ENCODE measurements around the gene MLST8.

The MLST8 gene, protein sequence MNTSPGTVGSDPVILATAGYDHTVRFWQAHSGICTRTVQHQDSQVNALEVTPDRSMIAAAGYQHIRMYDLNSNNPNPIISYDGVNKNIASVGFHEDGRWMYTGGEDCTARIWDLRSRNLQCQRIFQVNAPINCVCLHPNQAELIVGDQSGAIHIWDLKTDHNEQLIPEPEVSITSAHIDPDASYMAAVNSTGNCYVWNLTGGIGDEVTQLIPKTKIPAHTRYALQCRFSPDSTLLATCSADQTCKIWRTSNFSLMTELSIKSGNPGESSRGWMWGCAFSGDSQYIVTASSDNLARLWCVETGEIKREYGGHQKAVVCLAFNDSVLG

DNA sequence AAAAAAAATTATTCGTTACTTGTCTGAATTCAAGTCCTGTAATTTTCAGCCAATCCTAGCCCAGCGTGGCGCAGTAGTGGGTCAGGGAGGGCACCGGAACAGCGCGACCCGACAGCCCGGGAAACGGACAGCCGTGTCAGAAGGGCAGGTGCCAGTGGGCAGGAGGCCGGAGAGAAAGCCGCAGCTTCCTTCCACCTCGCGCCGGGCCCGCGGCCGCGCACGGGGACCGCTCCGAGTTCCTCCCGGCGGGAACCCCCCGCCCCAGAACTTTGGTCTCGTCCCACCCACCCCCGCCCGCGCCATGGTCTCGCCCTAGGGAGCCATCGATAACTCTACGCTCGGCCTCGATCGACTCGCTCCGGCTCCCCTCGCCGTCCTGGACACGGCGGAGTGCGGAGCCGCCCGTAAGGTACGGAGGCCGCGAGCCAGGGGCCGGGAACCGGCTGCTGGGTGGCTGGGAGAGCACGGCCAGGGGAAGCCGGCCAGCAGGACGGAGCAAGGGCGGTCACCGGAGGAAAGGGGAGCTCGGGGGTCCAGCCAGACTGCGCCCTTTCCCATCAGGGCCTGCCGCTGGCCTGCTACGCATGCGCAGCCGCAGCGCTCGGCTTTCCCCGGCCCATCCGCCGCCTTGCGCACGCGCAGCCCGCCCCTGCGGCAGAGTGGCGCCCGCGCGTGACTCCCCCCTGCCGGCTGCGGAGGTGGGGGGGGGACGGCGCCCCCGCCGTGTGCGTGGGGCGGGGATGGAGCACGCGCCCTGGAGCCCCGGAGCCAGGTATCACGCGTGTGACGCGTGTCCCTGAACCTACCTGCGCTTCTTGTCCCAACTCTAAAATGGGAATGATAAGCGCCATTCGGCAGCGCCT is at the start of gene MLST8:
Gene MLST8, plus strand, starts transcription at position 351 of the 863 bp plus-strand sequence. CDS start 632 bp downstream, outside the sequence.
- DNase-seq (ENCODE audit: low spot score) = peak; percentile 87

DNA sequence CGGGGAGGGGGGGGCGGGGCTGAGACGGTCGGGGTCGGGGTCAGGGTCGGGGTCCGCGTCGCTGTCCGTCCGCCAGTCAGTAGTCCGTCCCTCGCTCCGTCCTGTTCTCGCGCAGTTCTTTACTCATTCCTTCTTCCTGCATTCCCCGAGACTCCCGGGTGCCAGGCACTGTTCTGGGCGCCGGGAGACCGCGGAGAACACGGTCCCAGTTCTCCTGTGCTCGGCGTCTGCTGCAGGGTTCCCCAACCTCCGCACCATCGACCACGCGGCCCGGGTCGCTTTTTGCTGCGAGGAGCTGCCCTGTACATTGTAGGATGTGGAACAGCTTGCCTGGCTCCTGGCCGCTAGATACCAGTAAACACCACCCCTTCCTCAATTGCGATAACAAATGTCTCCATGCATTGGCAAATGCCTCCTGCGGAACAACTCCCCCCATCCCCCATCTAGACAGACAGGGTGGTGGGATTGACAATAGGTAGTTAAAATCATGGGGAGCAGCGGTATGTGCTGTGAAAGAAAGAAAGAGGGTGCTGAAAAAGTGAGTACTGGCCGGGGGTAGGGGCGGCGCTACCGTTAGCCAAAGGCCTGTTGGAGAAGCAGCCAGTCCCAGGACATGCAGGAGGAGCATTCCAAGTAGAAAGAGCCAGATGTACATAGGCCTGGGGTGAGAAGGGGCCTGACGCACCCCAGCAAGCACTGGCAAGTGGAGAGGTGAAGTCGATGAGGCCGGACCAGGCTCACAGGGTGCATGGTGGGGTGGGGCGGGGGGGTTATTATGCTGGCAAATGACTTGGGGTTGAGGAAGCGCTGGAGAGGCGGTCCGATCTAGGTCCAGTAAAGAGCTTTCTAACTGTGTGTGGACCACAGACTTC is 49.0 kb upstream of the MLST8 start:
- peak; percentile 48 for DNase-seq (ENCODE audit: low spot score)

DNA sequence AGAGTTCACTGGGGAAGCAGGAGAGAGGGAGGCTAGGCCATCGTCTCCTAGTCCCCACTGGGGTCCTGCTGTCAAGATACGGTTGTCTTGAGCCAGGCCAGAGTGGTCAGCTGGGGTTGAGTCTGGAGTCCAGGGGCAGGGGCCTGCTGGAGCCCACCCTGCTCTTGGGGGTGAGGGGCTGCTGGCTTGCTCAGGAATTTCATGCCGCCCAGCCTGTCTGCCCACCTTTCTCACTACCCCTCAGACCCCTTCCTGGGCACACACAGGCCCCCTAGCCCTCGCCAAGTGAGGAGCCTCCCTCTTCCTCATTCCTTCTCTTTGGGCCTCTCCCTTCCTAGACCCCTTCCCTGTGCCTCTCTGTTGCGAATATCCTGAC is 48.4 kb upstream of the MLST8 start:
- DNase-seq (ENCODE audit: low spot score) = no peak

DNA sequence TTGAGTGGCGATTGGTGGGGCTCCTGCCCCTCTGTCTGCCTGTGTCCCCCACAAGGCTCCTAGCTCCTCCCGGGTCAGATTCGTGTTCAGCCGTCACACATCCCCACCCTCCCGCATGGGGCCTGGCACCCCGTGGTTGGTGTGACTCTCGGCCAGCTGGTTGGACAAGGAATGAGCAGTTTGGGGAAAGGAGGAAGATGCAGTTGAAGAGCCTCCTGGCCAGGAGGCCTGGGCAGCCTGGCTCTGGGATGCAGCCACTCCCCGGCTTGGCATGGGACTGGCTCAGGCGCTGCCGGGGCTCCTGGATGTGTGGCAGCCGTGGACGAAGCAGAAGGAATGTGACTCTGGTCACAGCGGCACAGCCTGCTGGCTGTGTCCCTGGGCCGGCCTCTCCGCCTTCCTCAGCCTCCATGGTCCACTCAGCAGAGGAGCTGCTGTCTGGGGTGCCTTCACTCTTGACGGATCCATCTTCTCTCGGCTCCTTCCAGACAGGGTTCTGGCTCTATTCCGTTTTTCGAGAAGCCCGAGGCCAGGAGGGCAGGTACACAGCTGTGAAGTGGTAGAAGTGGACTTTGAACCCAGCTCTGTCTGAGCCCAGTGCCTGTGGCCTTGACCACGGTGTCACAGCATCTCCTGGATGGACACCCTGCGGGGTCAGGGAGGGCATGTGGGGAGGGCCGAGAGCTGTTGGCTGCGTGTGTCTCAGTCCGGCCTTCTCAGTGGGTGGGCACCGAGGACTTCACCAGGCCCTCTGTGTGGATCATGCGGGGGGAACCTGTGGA is 47.6 kb upstream of the MLST8 start:
- DNase-seq (ENCODE audit: low spot score) = no peak

DNA sequence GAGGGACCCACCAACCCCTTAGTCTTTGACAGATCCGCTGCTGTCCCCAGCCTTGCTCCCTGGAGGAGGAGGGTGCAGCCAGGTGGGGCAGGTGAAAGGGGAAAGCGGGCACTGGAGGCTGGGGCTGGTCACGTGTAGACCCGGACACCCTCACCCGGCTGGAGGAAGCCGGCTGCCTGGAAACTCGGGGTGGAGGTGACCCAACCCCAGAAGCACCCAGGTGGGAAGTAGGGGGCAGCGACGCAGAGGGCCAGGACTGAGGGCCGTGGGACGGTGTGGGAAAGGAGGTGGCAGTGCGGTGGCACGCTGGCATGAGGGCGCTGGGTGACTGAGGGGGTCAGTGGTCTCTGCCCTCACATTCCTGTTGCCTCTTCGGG is 47.0 kb upstream of the MLST8 start:
- DNase-seq (ENCODE audit: low spot score) = no peak

DNA sequence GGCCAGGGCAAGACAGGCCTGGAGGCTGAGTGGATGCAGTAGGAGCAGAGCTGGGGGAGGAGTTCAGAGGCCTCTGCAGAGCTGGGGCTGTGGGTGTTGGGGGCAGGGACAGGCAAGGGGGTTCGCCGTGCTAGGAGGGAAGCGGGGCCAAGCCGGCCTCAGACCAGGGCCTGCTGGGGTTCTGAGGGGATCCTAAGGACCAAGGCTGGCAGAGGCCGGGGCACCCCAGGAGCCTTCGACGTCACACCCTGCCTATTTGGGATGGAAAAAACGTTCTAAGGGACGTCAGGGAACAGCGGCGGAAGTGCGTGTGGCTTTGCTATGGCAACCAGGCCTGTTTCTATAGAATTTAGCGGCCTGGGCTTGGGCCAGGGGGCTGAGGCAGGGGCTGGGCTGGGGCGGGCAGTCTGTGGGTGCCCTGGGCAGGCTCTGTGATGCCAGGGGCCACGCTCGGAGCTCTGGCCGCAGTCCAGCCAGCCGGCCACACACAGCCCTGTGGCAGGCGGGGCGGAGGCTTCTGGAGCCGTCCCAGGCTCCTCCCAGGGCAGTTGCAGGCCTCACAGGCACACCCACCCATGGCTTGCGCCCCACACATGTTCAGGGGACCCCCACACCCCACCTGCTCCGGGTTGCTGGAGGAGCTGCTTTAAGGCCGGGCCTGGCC is 45.9 kb upstream of the MLST8 start:
- no peak for DNase-seq (ENCODE audit: low spot score)

DNA sequence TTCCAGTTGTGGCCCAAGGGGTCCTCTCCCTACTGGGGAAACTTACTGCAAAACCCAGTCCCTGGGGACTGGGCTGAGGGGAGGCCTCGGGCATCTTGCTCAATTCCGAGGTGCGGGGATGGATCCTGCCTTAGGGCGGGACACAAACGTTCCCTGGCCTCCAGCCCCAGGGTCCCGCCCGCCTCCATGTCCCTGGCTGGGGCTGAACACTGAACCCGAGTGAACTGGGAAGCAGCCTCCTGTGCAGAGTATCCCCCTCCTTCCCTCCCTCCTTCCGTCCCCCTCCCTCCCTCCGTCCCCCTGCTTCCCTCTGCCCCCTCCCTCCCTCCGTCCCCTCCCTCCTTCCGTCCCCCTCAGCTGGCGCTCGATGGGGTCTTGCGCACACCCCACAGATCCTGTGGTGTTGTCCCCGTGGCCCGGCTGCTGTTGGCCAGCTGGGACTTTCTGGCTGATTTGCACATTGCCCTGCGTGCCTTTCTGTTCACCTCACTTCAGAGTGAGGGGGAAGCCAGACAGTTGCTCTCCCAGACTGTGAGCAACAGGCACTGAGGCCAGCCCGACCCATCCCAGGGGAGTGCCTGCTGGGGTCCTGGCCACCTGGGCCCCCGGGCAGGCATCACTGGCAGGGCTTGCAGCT is 44.2 kb upstream of the MLST8 start:
- no peak for DNase-seq (ENCODE audit: low spot score)

DNA sequence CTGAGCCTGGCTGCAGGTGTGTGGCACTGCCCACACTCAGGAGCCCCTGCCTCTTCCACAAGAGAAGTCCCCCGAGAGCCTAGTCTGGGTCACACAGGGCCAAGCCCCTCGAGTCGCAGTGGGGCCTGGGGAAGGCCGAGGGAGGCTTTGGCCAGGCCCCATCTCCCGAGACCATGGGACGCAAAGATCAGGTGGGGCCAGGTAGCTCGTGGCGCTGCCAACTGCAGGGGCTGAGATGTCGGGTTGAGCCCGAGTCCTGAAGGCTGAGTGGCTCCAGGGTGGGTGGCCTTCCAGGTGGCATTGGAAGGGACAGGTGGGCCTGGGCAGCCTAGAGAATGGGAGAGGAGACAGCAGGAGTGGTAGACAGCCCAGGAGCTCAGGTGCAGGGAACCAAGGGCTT is 43.3 kb upstream of the MLST8 start:
- DNase-seq (ENCODE audit: low spot score) = no peak

DNA sequence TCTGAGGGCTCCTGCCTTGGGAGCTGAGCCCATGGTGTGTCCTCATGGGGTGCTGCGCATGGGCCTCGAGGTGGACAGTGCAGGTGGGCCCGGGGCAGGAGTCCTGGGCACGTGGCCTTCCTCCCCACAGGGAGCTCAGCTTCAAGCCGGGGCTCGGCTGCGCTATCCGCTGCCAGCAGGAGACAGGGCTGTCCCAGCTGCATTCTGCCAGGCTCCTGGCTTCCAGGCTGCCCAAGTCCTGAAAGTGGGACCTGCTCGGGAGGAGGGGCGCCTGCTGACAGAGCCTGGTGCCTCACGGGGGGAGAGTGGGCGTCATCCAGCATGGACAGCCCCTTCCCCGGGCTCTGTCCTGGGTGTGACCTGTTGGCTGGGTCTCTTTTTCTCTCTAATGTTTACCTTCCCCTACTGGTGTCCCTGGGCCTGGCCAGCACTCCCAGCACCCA is 42.6 kb upstream of the MLST8 start:
- no peak for DNase-seq (ENCODE audit: low spot score)

DNA sequence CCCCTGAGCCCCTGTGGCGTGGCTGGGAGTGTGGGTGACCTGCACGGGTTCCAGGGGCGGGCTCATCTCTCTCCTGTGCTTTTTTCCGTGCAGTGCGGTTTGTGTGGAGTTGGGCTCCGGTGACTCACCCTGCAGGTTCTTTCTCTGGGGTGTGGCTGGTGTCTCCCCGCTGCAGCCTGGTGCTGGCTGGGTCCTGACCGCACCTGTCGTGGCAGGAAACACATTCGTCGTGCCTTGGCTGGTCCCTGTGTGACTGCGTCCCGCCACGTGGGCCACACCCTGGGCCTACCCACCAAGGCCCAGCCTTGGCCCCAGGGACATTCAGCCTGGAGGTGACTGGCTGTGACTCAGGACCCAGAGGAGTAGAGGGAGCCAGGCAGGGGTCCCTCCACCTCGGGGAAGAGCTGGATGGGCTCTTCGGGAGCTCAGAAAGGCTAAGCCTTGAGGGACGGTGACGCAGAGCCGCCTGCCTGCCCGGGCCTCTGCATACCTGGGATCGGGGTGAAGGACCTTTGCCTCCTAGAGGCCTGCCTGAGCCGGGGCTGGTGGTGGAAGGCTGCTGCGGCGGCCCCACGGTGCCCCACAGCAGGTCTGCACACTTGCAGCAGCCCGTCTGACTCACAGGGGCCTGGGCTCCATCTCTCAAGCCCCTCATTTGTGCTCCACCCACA is 41.9 kb upstream of the MLST8 start:
- DNase-seq (ENCODE audit: low spot score) = no peak

DNA sequence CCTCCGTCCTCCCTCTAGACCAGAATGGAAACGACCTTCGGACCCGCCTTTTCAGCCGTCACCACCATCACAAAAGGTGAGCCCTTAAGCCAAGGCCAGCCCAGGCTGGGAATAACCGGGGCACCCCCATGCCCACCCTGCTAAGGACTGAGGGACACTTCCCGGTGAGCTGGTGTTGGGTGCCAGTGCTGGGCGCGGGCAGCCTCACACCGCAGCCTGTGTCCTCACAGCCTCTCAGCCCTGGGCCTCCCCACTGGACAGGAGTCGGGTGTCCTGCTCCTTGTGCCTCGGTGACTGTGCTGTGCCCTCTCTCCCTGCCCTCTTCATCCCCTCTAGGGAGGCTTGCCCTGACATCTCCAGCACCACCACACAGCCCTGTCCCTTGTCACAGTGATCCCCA is 39.4 kb upstream of the MLST8 start:
- DNase-seq (ENCODE audit: low spot score) = no peak

DNA sequence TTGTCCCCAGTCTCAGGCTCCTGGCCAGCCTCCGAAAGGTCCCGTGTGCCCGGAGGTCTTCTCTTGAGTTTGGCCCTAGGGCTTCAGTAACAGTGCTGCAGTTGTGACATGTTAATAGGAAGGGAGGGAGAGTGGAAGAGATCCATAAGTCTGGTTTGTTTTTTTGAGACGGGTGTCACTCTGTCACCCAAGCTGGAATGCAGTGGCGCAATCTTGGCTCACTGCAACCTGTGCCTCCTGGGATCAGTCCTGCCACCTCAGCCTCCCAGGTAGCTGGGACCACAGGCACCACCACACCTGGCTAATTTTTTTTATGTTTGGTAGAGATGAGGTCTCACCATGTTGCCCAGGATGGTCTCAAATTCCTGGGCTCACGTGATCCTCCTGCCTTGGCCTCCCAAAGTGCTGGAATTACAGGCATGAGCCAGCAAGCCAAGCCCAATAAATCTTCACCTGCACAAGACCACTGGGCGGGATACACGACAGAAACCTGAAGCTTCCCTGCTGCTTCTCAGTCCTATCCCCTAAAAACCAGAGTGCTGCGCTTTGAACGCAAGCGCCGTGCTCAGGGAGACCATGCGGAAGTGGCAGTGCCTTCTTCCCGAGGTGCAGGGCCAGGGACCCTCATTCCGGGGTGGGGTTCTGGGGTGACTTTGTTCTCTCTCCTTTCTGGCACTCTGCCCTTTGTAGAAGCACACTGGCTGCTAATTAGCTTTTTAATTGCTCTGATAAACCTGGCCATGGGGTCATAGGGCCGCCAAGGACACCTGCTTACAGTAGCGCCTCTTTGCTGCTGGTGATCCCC is 38.8 kb upstream of the MLST8 start:
- DNase-seq (ENCODE audit: low spot score) = no peak

DNA sequence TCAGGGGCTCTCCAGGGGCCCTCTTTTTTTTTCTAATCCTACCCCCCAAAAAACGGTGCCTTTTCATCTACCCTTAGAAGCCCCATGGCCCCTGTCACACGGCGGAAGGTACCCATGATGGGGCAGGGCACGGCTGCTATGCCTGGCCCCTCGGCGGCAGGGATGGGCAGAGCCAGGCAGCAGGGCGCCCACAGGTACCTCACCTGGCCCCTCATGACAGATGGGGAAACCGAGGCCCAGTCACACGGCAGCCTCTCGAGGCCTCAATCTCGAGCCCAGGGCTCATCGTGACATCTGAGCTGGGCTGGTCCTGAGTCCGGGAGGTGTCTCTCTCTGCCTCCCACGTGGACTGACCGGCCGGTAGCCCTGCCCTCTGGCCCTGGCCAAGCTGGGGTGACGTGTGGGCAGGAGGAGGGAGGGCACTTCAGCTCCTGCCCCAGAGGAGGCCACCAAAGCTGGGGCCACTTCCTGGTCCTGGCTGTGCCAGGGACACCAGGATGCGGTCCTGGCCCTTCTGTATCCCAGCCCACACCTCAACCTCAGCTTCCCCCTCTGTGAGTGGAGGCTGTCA is 38.1 kb upstream of the MLST8 start:
- DNase-seq (ENCODE audit: low spot score) = no peak

DNA sequence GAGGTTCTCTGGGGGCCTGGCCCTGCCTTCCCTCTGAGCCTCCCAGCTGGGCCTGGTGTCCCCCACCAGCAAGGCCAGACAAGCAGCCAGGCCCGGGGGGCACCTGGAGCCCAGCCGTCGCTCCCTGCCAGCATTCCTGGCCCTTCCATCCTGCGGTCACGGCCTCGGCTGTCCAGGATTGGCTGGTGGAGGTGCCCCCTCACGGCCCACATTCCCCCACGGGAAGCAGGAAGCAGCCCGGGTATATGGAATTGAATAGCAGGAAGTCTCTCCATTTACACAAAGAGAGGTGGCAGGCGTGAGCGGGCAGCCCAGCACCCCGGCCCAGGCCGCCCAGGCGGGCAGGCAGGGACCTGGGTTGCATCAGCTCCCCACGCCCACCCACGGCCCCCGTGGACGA is 35.2 kb upstream of the MLST8 start:
- DNase-seq (ENCODE audit: low spot score) = no peak

DNA sequence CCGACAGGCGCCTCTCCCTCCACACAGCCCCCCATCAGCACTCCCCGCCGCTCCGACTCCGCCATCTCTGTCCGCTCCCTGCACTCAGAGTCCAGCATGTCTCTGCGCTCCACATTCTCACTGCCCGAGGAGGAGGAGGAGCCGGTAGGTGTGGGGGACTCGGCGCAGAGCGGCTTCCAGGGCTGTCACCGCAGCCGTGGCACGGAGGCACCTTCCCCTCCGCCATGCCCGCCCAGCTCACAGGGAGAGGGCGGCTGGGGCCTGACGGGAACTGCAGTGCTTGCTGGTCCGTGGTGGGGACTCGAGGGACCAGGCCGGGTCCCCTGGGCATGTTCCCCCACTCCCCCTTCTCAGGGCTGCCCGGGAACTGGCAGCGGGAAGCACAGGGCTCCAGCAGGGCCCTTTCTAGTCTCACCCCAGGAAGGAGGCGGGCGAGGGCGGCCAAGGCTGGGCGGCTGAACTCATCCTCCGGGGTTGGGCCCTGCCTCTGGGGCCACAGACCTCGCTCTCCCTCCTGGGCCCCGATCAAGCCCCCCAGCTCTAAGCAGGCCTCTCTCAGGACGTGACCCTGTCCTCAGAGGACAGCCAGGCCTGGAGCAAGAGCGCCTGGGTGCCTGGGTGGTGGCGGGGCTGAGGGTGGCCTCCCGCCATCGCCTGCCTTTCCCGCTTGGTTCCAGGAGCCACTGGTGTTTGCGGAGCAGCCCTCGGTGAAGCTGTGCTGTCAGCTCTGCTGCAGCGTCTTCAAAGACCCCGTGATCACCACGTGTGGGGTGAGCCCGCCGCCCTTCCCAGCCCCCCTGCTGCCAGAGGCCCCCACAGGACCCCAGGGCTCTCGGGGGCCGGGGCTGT is 34.4 kb upstream of the MLST8 start:
- DNase-seq (ENCODE audit: low spot score) = no peak

DNA sequence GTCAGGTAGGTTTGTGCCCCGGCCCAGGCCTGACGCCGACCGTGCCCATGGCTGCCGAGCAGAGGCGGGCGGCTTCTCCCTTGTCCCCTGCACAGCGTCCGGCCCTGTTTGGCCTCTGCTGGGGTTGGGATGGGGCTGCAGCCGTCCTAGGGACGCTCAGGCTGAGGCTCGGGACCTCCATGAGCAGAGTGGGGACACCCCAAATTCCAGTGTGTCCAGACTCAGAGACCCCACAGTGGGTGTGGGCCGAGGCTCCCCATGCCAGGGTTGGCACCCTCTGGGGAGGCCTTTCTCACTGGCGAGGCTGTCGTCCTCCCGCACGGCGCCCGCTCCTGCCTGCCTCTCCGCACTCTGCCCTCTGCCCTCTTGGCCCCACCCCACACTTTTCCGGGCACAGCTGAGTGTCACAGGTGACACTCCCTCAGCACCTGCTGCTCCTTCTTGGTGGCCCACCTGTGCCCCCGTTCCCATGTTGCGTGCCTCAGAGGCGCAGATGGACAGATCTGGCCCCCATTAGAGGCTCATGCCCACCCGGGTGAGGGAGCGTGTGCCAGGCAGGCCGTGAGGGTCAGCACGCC is 33.6 kb upstream of the MLST8 start:
- no peak for DNase-seq (ENCODE audit: low spot score)

DNA sequence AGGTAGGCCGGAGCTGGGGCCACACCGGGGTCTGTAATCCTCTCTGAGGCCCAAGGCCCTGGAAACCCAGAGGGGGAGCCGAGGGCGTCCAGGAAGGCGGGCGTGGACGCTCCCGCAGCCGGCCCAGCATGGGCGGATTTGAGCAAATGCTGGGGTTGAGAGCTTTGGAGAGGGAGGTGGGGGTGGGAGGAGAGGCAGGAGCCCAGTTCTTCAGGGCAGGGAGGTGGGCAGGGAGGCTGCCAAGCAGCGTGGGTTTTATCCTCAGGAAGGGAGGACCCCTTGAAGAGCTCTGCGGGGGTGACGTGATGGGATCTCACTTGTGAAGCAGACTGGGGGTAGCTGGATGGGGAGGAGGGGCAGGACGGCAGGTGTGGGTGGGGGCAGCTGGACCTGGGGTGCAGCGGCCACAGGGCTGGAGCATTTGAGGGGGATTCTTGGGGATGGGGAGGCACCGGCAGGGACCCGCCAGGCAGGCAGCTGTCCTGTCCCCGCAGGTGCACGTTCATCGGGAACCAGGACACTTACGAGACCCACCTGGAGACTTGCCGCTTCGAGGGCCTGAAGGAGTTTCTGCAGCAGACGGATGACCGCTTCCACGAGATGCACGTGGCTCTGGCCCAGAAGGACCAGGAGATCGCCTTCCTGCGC is 32.4 kb upstream of the MLST8 start:
- no peak for DNase-seq (ENCODE audit: low spot score)

All from NAMALWA (cell line).